GM21515 (cell line): ENCODE results near the gene C1orf87.
"Not testable (repeated sequence)": the region's sequence is repeated elsewhere in the genome, so short reads cannot be mapped to it uniquely, and the experiment has no call there.

Experiments
- ATAC-seq: cut with Tn5 transposase; IDR thresholded peaks from one replicate; pipeline ENCODE4 v1.9.1; 2021; ENCODE audit not compliant: unreplicated experiment

Gene C1orf87

GRCh38 chr1:59994302-59995198 is 79.0 kb downstream of the C1orf87 start:
- ATAC-seq, result no peak

GRCh38 chr1:59992040-59992820 is 81.3 kb downstream of the C1orf87 start:
- ATAC-seq, result no peak

GRCh38 chr1:59990470-59990869 is 83.1 kb downstream of the C1orf87 start:
- no peak for ATAC-seq

- ATAC-seq, result no peak
Measured at GRCh38 chr1:59986516-59987310, 86.9 kb downstream of the C1orf87 start.

- ATAC-seq, result no peak
Measured at GRCh38 chr1:59985911-59986515, 87.6 kb downstream of the C1orf87 start.

- no peak for ATAC-seq
Measured at GRCh38 chr1:59979666-59980065, 93.9 kb downstream of the C1orf87 start.

GRCh38 chr1:59978511-59978910 is 95.1 kb downstream of the C1orf87 start:
- ATAC-seq, result no peak

GRCh38 chr1:59978026-59978425 is 95.5 kb downstream of the C1orf87 start:
- no peak for ATAC-seq

- ATAC-seq, result no peak
Measured at GRCh38 chr1:59977075-59977410, 96.5 kb downstream of the C1orf87 start.

GRCh38 chr1:59976194-59977074 is 97.1 kb downstream of the C1orf87 start:
- no peak for ATAC-seq

GRCh38 chr1:59973719-59974118 is 99.9 kb downstream of the C1orf87 start:
- no peak for ATAC-seq

- no peak for ATAC-seq
Measured at GRCh38 chr1:59972216-59972927, 101.2 kb downstream of the C1orf87 start.

GRCh38 chr1:59971464-59971911 is 102.1 kb downstream of the C1orf87 start:
- ATAC-seq, result peak; percentile 81

GRCh38 chr1:59969542-59970175 is 103.9 kb downstream of the C1orf87 start:
- not testable (repeated sequence) for ATAC-seq

- ATAC-seq, result not testable (repeated sequence)
Measured at GRCh38 chr1:59968746-59969145, 104.8 kb downstream of the C1orf87 start.

GRCh38 chr1:59967780-59968179 is 105.8 kb downstream of the C1orf87 start:
- ATAC-seq, result no peak

GRCh38 chr1:59967141-59967697 is 106.4 kb downstream of the C1orf87 start:
- no peak for ATAC-seq

- no peak for ATAC-seq
Measured at GRCh38 chr1:59952065-59952464, 121.5 kb downstream of the C1orf87 start.
